GM21619 (cell line): ENCODE results near the gene SLC22A16.
"Not testable (repeated sequence)": the region's sequence is repeated elsewhere in the genome, so short reads cannot be mapped to it uniquely, and the experiment has no call there.

Source experiments
- ATAC-seq: cut with Tn5 transposase; IDR thresholded peaks from one replicate; pipeline ENCODE4 v1.9.1; 2021; ENCODE audit not compliant: unreplicated experiment

The SLC22A16 gene

DNA sequence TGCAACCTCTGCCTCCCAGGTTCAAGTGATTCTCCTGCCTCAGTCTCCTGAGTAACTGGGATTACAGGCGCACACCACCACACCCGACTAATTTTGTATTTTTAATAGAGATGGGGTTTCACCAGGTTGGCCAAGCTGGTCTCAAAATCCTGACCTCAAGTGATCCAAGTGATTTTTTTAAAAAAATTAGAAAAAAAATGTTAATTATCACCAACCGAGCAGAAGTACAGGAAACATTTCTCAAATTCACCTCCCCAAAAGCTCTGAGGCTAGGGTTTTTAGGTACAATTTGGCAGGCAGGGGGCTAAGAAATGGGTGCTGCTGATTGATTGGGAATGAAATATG lies 14.9 kb upstream of the SLC22A16 start:
- ATAC-seq, result no peak

DNA sequence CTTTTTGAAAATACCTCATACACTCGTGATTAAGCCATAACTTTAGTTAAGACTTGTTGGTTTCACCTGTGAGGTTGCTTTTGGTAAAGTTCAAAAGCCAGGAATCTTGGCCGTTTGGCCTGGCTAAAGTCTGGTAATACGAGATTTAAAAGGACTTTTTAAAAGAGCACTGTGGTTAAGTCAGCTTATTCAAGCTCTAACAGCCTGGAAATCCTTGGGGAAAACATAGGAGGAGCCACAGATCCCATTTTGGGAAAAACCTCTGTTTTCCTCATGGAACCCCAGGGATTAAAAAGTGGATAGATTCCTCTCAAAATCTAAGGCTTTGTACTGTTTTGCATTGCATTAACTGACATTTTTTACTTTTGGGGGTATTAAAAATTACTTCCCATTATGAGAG lies 13.7 kb upstream of the SLC22A16 start:
- no peak for ATAC-seq

DNA sequence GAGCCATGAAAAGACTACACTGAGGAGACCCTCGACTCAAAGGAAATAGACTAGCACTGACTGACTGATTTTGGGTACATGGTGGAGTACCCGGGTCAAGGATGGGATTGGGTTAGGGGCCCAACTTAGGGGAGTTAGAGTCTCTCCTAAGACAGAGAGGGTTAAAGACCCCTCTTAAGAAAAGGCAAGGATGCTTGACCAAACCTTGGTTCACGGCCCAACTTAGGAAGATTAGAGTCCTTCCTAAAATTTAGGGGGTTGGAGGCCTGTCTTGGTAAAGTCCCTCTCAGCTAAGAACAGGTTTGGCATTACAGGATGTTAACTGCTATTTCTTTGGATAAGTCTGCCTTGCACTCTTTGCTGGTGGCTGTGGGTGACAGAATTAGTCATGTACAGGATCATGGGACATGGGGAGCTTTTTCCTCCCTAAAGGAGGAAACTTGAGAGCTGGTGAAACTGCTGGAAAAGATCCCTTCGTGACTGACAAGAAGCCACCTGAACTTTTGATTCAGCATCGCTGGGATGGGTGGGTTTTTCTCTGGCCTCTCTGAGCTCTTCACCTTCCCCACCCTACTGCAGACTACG lies 12.3 kb upstream of the SLC22A16 start:
- no peak for ATAC-seq

DNA sequence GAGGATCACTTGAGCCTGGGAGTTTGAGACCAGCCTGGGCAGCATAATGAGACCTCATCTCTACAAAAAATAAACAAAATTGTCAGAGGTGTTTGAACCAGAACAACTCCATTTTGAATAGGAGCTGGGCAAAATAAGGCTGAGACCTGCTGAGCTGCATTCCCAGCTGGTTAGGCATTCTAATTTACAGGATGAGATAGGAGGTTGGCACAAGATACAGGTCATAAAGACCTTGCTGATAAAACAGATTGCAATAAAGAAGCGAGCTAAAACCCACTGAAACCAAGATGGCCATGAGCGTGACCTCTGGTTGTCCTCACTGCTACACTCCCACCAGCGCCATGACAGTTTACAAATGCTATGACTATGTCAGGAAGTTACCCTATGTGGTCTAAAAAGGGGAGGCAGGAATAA lies 11.6 kb upstream of the SLC22A16 start:
- ATAC-seq, result not testable (repeated sequence)

DNA sequence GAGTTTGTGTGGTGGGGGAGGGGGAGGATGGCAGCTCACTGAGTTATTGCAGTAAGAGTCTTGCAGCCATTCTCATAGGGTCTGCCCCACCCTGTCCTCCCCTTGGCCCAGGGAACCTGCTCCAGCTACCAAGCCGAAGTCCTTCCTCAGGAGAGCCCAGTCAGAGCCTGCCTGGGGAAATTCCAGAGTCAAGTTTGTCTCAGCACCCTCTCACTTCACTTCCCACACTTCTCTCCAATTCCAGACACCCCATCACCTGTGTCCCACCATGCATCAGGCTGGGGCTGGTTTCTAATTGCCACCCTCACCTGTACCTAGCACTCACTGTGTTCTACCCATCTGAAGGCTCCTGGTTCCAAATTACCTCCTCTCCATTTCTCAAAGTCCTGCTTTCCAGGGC lies 10.3 kb upstream of the SLC22A16 start:
- ATAC-seq, result no peak

DNA sequence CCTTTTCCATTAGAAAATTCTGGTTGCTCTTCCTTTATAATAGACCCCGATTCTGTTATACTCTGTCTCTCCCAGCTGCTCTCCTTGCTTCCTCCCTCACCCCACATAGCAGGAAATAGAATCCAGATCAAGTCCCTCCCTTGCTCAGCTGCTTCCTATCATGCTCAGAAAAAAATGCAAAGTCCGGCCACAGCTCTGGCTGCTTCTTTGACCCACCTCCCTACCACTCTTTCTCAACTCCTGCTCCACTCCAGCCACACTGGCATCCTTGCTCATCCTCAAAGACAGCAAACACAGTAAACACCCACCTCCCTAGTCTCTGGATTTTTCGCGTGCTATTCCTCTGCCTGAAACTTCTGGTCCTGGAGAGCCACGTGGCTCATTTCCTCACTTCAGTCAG lies 9.1 kb upstream of the SLC22A16 start:
- no peak for ATAC-seq

DNA sequence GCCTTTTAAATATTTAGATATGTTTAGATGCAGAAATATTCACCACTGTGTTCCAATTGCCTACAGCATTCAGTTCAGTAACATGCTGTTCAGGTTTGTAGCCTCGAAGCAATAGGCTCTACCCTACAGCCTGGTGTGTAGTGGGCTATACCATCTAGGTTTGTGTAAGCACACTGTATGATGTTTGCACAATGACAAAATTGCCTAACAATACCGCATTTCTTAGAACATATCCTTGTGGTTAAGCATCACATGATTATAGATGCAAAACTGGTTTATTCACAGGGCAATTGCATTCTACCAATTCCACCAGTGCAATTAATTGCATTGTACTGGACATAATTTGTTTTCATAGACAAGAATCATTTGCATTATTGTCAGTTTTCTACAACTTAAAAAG lies 7.9 kb upstream of the SLC22A16 start:
- ATAC-seq, result no peak

DNA sequence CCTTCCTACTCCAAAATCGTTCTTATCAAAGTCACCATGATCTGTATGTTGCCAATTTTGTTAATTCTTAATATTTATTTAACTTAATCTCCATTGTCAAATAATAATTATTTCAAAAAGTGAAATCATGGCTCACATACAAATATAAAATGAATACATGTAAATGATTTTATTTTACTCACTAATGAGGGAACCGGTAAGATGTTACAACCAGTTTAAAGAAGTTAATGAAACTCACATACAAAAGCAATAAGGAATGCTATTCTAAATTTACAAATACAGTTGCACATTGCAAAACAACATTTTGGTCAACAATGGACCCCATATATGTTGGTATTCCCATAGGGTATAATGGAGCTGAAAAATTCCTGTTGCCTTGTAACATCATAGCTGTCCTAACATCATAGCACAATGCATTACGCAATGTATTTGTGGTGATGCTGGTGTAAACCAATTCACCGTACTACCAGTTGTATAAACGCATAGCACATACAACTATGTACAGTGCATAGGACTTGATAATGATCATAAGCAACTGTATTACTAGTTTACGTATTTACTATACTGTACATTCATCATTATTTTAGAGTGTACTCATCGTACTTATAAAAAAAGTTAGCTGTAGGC lies 6.5 kb upstream of the SLC22A16 start:
- no peak for ATAC-seq

DNA sequence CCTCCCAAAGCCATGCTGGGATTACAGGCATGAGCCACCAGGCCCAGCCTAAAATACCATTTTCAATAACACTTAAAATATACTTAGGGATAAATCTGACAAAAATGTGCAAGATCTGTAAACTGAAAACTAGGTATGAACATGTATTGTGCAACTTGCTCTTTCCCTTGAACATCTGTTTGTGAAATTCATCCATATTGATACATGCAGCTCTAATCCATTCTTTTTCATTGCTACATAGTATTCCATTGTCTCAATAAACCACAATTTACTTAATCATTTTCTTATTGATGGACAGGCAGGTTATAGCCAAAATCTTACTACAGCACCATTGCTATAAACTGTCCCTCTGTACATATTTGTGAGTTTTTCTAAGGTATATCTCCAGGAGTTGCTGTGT lies 4.7 kb upstream of the SLC22A16 start:
- no peak for ATAC-seq

DNA sequence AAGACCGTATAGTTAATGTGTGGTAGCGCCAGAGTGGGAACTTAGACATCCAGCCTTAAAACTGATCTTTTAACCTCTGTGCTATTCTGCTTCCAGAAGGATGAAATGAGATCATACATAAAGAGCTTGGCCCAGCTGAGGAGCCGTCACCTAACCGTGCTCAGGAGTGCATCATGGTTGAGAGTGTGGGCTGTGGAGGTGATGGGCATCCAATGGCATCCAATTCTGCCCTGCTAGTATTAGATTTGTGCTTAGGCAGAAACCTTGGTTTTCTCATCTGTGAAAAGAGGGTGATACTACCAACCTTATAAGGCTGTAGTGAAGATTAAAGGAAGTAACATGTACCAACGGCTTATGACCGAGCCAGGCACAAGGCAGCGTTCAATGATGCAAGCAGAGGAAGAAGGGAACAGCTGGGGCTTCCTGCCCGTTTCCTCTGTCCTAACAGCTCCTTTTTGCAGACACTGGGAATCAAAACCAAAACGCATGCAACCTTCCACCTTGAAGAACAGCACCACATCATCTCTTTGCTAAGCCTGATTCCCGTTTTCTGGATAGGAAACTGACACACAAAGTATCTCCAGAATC lies 1.3 kb downstream of the SLC22A16 start:
- no peak for ATAC-seq

DNA sequence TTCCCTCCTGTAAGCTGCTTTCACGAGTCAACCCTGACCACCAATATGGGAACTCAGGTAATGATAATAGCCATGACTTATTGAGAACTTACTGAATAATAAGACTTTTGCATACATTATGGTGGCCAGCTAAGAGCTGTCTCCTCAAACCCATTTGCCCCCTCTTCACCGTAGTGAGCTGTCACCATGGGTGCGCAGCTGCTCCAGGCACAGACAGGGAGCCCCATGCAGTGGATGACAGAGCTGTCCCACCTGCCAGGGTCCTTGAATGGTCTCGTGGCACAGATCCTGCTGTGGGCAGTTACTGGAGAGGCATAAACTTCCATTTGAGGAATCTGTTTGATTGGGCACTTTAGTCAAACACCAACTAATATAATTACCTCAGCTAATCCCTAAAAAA lies 1.9 kb downstream of the SLC22A16 start:
- ATAC-seq, result no peak

DNA sequence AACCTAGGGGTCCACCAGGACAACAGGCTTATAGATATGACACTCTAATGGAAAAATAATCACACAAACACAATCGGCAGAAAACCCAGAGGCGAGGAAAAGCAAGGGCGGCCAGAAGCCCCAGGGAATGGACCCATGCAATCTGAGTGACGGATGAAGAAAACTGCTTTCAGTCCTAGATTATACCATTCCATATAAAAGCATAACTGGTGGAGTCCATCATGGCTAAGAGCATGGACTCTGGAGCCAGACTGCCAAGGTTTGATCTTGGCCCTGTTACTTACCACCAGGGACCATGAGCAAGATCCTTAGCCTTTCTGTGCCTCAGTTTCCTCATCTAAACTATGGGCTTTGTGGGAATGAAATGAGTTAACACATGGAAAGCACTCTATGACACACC lies 3.7 kb downstream of the SLC22A16 start:
- ATAC-seq, result no peak

DNA sequence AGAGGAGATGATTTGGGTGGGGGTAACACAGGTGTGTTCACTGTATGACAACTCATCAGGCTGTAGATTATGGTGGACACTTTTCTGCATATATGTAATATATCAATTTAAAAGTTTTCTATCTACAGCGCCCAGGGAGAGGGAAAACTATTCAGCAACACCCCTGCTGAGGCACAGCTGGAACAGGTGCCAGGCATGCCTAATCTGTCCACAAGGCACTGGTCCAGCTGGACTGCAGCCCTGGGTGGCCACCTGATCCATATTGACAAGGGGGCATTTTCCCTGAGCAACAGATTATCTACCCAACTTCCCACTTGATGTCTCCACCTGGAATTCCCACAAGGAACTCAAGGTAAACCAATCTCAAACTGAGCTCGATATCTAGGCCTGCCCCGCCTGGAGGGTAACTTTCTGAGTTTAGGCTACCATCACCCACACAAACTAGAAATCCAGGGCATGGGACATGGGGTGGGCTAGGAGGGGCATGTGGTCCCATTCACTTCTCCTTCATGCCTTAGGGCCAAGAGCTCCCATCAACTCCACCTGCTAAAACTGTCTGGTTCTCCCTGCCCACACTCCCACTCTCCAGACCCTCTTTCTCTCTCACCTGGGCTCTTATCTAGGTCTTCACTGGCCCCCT lies 4.6 kb downstream of the SLC22A16 start:
- ATAC-seq, result no peak

DNA sequence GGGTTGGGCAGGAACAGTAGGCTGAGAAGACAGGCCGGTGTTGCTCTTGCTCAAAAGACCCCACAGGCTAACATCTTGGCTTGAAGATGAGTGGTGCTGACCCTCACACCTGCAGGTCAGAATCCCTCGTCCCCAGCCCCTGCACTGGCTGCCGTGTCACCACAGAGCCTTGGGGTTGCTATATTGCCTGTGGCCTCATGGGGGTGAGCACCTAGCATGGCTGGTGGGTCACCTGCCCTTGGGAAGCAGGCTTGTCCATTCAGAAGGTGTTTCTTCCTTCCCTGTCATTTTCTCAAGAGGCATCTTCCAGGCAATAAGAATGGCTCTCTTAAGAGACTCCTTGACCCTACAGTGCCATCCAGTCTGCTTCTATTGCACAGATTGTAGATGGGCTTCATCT lies 7.7 kb downstream of the SLC22A16 start:
- no peak for ATAC-seq

DNA sequence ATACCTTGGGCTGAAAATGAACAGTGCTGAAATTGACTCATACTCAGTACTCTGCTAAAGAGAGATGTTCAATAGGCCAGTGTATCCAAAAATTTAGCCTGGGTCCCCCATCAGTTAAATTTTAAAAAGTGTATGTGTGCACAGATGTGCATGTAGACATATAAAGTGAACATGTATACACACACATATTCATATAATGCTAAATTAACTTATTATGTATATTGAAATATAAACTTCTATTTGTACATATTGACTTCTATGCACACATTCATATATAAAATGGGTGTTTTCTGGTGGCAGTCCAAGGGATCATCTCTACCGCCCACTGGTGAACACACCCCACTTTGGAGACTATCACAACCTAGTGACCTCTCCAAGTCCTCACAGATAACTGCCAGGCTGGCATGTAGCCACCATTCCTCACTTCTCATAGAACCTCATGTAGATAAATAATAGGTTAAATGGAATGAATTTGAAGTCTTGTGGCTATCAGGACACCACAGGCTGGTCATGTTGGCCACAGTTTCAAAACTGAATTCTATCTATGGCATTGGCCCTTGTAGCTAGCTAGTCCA lies 8.8 kb downstream of the SLC22A16 start:
- no peak for ATAC-seq

DNA sequence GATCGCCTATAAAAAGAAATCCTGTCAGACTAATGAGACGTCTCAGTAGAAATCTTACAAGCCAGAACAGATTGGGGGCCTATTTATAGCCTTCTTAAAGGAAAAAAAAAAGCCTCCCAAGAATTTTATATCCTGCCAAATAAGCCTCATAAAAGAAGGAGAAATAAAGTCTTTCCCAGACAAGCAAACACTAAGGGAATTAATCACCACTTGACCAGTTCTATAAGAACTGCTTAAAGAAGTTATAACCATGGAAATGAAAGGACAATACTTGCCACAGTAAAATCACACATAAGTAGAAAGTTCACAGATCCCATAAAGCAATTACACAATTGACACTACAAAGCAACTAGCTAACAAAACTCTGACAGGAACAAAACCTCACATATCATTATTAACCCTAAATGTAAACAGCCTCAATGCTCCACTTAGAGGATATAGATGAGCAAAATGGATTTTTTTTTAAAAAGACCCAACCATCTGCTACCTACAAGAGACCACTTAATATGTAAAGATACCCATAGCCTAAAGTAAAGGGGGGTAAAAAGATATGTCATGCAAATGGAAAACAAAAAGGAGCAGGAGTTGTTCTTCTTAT lies 13.4 kb downstream of the SLC22A16 start:
- ATAC-seq, result no peak

DNA sequence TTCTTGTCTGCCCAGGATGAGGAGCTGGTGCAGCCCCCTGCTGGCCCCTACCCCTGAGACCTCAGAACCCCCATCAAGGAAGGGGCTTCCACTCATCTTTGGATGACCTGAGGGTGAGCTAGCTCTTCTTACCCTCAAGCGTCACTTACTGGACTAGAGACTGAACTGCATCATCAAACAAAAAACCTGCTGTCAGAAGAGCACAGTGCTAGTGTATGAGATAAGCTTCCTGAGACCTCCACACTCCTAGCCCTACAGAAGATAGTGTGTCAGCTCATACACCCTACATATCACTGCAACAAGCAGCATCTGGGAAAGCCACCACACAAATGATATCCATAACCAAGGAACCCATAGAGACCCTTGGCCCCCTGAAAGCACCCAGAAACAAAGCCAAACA lies 15.0 kb downstream of the SLC22A16 start:
- ATAC-seq, result no peak

DNA sequence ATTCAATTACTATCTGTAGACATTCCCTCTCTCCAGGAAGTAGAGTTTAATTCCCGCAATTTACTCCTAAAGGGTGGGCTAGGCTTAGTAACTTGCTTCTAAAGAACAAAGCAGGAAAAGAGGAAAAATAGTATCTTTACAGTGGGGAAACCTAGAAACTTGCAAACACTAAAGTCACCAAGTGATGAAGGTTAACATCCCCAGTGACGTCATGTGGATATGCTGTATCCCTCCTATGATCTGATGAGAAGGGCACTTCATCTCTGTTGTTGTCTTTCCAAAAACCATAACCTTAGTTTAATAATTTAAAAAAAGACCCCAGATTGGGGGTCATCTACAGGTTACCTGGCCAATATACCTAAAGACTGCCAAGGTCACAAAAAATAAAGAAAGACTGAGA lies 17.3 kb downstream of the SLC22A16 start:
- ATAC-seq, result no peak

DNA sequence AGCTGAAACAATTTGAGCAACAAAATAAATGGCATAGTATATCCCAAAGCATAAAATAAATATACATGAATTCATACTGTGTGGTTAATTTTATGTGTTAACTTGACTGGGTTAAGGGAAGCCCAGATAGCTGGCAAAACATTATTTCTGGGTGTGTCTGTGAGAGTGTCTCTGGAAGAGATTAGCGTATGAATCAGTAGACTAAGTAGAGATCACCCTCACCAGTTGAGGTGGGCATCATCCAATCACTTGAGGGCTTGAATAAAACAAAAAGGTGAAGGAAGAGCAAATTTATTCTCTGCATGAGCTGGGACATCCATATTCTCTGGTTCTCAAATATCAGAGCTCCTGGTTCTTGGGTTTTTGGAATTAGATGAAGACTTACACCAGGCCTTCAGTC lies 17.9 kb downstream of the SLC22A16 start:
- ATAC-seq, result no peak

DNA sequence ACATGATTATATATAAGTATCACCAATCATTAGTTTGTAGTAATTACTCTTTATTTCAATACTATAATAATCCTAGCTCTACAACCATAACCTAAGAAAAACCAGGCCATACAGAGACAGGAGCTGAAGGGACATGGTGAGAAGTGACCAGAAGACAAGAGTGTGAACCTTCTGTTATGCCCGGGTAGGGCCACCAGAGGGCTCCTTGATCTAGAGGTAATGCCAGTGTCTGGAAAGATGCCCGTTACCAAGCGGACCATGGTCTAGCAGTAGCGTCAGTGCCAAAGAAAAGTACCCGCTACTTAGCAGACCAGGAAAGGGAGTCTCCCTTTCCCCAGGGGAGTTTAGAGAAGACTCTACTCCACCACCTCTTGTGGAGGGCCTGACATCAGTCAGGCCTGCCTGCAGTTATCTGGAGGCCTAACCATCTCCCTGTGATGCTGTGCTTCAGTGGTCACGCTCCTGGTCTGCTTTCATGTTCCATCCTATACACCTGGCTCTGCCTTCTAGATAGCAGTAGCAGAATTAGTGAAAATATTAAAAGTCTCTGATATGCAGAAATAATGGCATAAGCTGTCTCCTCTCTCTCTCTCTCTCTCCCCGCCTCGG lies 18.7 kb downstream of the SLC22A16 start:
- ATAC-seq, result not testable (repeated sequence)

DNA sequence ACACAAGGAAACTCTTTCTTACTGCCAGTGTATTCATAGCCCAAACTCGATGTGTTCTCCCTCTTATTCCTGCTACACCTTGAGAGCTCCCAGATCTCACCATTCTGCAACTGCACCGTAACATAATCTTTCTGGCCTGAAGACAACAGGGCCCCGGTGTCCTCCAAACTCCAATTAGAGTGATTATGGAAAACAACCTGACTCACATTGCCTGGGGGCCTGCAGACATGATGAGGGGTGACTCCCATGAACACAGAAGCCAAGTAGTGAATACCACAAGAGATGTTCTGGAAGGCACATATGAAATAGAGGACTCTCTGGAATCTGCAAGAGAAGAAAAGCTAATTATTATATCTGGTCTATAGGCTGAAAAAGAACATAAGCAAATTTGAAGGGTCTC lies 19.7 kb downstream of the SLC22A16 start:
- ATAC-seq, result no peak
